SK-N-SH treated with all-trans-retinoic acid at 6 μM for 48 hours (cell line): ENCODE results near the gene GRHL3.

ENCODE experiments used
- ARNTL ChIP-seq: fragments of 450-650 bp; formaldehyde crosslinking; IDR thresholded peaks from 2 replicates; pipeline ENCODE4 v1.5.0; 2020; ENCODE audit warnings: low read depth, mild to moderate bottlenecking, moderate library complexity, borderline replicate concordance
- BACH2 ChIP-seq: fragments of 250-450 bp; sonication (Bioruptor Pico); IDR thresholded peaks from 2 replicates; pipeline ENCODE4 v1.9.0; 2021; ENCODE audit warnings: mild to moderate bottlenecking, borderline replicate concordance
- CREB5 ChIP-seq: fragments of 250-450 bp; sonication (Bioruptor Pico); IDR thresholded peaks from 2 replicates; pipeline ENCODE4 v1.5.1; 2020; ENCODE audit warnings: low read depth, mild to moderate bottlenecking, moderate library complexity
- ESRRG ChIP-seq: fragments of 250-450 bp; sonication (Bioruptor Pico); IDR thresholded peaks from 2 replicates; pipeline ENCODE4 v1.6.1; 2021; ENCODE audit warnings: mild to moderate bottlenecking
- ISL1 ChIP-seq: fragments of 250-450 bp; sonication (Bioruptor Pico); IDR thresholded peaks from 2 replicates; pipeline ENCODE4 v2.1.2; 2022; ENCODE audit warnings: mild to moderate bottlenecking, moderate library complexity
- OSR1 ChIP-seq: fragments of 250-450 bp; sonication (Bioruptor Pico); IDR thresholded peaks from 2 replicates; pipeline ENCODE4 v1.8.0; 2022; ENCODE audit warnings: moderate library complexity, mild to moderate bottlenecking, inconsistent platforms
- RARB ChIP-seq: fragments of 250-450 bp; sonication (Bioruptor Pico); IDR thresholded peaks from 2 replicates; pipeline ENCODE4 v1.8.0; 2021; ENCODE audit warnings: mild to moderate bottlenecking, moderate library complexity
- TOX ChIP-seq: fragments of 250-450 bp; sonication (Bioruptor Pico); IDR thresholded peaks from 2 replicates; pipeline ENCODE4 v1.8.0; 2021; ENCODE audit warnings: mild to moderate bottlenecking, moderate library complexity, borderline replicate concordance
- ZFP3 ChIP-seq: fragments of 250-450 bp; sonication (Bioruptor Pico); IDR thresholded peaks from 2 replicates; pipeline ENCODE4 v1.5.0; 2020; ENCODE audit warnings: mild to moderate bottlenecking, moderate library complexity
- ZFP30 ChIP-seq: fragments of 450-650 bp; formaldehyde crosslinking; IDR thresholded peaks from 2 replicates; pipeline ENCODE4 v1.5.0; 2022; ENCODE audit warnings: mild to moderate bottlenecking, moderate library complexity
- ZNF565 ChIP-seq: fragments of 450-650 bp; formaldehyde crosslinking; conservative IDR thresholded peaks from 2 replicates; pipeline ENCODE4 v1.5.0; 2020; ENCODE audit warnings: low read depth, mild to moderate bottlenecking, moderate library complexity
- ZNF8 ChIP-seq: fragments of 450-650 bp; formaldehyde crosslinking; IDR thresholded peaks from 2 replicates; pipeline ENCODE4 v1.5.0; 2020; ENCODE audit warnings: mild to moderate bottlenecking, moderate library complexity
- TF ChIP-seq, protein P1 (sequence below): fragments of 250-450 bp; sonication (Bioruptor Pico); IDR thresholded peaks from 2 replicates; pipeline ENCODE4 v1.8.0; 2020; ENCODE audit warnings: mild to moderate bottlenecking, moderate library complexity, borderline replicate concordance
- TF ChIP-seq, protein P2 (sequence below): fragments of 250-450 bp; sonication (Bioruptor Pico); IDR thresholded peaks from 2 replicates; pipeline ENCODE4 v1.8.0; 2021; ENCODE audit warnings: low read depth, mild to moderate bottlenecking, moderate library complexity, borderline replicate concordance

- TF ChIP-seq ARNTL (CRISPR knock-in tag) (no peak), RARB (CRISPR knock-in tag) (no peak), ESRRG (CRISPR knock-in tag) (no peak), ZFP3 (no peak), CREB5 (CRISPR knock-in tag) (no peak), ZNF8 (CRISPR knock-in tag) (no peak), OSR1 (no peak), ZNF565 (CRISPR knock-in tag) (no peak), ISL1 (CRISPR knock-in tag) (no peak), TOX (no peak), ZFP30 (CRISPR knock-in tag) (no peak), BACH2 (no peak)
- TF ChIP-seq, protein P1, sequence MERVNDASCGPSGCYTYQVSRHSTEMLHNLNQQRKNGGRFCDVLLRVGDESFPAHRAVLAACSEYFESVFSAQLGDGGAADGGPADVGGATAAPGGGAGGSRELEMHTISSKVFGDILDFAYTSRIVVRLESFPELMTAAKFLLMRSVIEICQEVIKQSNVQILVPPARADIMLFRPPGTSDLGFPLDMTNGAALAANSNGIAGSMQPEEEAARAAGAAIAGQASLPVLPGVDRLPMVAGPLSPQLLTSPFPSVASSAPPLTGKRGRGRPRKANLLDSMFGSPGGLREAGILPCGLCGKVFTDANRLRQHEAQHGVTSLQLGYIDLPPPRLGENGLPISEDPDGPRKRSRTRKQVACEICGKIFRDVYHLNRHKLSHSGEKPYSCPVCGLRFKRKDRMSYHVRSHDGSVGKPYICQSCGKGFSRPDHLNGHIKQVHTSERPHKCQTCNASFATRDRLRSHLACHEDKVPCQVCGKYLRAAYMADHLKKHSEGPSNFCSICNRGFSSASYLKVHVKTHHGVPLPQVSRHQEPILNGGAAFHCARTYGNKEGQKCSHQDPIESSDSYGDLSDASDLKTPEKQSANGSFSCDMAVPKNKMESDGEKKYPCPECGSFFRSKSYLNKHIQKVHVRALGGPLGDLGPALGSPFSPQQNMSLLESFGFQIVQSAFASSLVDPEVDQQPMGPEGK (CRISPR knock-in tag): no peak
- TF ChIP-seq, protein P2, sequence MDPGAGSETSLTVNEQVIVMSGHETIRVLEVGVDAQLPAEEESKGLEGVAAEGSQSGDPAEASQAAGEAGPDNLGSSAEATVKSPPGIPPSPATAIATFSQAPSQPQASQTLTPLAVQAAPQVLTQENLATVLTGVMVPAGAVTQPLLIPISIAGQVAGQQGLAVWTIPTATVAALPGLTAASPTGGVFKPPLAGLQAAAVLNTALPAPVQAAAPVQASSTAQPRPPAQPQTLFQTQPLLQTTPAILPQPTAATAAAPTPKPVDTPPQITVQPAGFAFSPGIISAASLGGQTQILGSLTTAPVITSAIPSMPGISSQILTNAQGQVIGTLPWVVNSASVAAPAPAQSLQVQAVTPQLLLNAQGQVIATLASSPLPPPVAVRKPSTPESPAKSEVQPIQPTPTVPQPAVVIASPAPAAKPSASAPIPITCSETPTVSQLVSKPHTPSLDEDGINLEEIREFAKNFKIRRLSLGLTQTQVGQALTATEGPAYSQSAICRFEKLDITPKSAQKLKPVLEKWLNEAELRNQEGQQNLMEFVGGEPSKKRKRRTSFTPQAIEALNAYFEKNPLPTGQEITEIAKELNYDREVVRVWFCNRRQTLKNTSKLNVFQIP: no peak
Measured at GRCh38 chr1:24322470-24323177, 3.5 kb downstream of the GRHL3 start.
